ENCODE results near the gene SSTR3. TPM values are rescaled to one million over a fixed set of nuclear protein-coding genes. Genes with fewer than 3 reads are reported as not detected.
A peak's percentile ranks its signal among the peaks of the same experiment; 100 is the strongest.

SSTR3 gene
- total and polyA plus RNA-seq, 8 donors: 0.32 to 8.7 (median 1.3) TPM

DNA sequence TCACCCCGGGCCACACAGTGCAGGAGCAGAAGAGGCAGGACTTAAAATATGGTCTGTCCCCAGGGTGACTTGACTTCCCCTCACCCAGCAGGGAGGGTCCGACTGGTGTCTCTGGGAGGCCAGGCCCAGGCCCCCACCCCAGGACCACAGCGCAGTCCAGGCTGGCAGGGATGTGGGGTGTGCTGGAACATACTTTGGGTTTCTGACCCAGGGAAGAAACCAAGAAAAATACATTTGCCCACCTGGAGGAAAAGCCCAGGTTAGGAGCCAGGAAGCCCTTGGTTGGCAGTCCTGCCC is 29.4 kb downstream of the SSTR3 start:
- no peaks in the 10 kb centered on the region for H3K36me3 ChIP-seq
- no peak overlapping the region for H3K27ac ChIP-seq
- WGBS, 2 donors: 79 to 90% methylated on average over 3 of the region's 3 CpGs
- H3K4me1 ChIP-seq: peaks cover 0 to 11% (median 0%) of the 10 kb centered on the region in 3 donors
- no peak for ATAC-seq
- H3K27me3 ChIP-seq: no peaks in the 10 kb centered on the region
- FAIRE-seq: no peak
- intact Hi-C loops (cut with DNase I): no loop called here
- no peak overlapping the region for H3K4me3 ChIP-seq
- no peaks in the 10 kb centered on the region for H3K9me3 ChIP-seq
- TF ChIP-seq, protein P1, sequence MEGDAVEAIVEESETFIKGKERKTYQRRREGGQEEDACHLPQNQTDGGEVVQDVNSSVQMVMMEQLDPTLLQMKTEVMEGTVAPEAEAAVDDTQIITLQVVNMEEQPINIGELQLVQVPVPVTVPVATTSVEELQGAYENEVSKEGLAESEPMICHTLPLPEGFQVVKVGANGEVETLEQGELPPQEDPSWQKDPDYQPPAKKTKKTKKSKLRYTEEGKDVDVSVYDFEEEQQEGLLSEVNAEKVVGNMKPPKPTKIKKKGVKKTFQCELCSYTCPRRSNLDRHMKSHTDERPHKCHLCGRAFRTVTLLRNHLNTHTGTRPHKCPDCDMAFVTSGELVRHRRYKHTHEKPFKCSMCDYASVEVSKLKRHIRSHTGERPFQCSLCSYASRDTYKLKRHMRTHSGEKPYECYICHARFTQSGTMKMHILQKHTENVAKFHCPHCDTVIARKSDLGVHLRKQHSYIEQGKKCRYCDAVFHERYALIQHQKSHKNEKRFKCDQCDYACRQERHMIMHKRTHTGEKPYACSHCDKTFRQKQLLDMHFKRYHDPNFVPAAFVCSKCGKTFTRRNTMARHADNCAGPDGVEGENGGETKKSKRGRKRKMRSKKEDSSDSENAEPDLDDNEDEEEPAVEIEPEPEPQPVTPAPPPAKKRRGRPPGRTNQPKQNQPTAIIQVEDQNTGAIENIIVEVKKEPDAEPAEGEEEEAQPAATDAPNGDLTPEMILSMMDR (IDR thresholded peaks at IDR 0.05): no peak
- peak in 2 of 6 donors; percentile 25 to 30 for DNase-seq

DNA sequence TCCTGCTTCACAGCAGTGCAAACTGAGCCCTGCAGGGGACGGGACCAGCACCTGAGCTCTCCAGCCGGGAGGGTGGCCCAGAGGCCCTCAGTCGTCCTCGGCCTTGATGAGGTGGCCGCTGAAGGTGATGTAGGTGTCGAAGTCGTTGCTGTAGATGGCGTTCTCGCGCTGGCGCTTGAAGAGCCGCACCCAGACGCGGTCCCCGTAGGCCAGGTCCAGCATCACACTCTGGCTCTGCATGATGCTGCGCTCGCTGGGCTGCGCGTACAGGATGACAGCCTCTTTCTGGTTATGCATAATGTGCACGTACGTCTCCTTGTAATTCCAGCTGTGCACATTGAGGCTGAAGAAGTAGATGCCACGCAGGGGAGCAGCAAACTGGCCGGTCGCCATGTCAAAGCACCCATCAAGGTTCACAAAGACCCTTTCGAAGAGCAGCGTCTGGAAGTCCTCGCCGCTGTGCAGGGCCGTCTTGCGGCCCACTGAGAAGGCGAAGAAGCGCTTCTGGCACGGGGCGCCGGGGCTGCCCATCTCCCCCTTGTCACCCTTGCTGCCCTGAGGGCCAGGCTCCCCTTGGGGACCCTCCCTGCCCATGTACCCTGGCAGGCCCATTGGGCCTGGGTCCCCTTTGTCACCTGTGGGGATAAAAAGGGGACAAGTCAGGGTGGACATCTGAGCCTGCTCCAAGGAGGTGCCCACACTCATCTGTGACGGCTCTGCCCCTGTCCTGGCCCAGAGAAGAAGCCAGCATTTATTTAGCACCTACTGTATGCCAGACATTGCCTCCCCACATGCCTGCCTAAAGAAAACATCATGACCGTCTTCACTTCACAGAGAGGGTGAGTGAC is 30.0 kb downstream of the SSTR3 start:
- Histone ChIP-seq H3K4me1 (peaks cover 0 to 9% (median 0%) of the 10 kb centered on the region in 3 donors), H3K27ac (no peak overlapping the region), H3K27me3 (no peaks in the 10 kb centered on the region), H3K4me3 (no peak overlapping the region), H3K36me3 (no peaks in the 10 kb centered on the region), H3K9me3 (no peaks in the 10 kb centered on the region)
- DNase-seq (peak in 2 of 6 donors; percentile 35 to 46), ATAC-seq (no peak), FAIRE-seq (no peak)
- intact Hi-C loops (cut with DNase I): no loop called here
- WGBS, 2 donors: 77 to 89% methylated on average over 37 of the region's 37 CpGs
- TF ChIP-seq, protein P1 (IDR thresholded peaks at IDR 0.05): no peak

DNA sequence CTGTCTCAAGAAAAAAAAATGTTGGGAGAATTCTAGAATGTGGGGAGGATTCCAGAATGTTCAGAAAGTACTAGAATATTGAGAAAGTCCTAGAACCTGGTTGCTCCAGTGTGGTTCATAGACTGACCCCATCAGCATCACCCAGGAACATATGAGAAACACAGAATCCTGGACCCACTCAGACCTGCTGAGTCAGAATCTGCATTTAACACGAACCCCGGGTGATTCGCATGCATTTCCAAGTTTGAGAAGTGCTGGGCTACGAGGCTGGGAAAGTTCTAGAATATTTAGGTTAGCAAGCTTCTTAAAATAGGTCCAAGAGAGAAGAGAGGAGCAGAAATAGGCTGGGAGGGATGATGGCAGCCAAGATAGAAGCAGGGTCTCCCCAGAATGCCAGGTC is 30.6 kb downstream of the SSTR3 start:
- TF ChIP-seq, protein P1 (IDR thresholded peaks at IDR 0.05): no peak
- WGBS, 2 donors: 76 to 80% methylated on average over 4 of the region's 4 CpGs
- Histone ChIP-seq H3K9me3 (no peaks in the 10 kb centered on the region), H3K4me1 (peaks cover 0 to 8% (median 0%) of the 10 kb centered on the region in 3 donors), H3K4me3 (no peak overlapping the region), H3K27me3 (no peaks in the 10 kb centered on the region), H3K27ac (no peak overlapping the region), H3K36me3 (no peaks in the 10 kb centered on the region)
- FAIRE-seq (no peak), ATAC-seq (no peak), DNase-seq (no peak)
- intact Hi-C loops (cut with DNase I): no loop called here

DNA sequence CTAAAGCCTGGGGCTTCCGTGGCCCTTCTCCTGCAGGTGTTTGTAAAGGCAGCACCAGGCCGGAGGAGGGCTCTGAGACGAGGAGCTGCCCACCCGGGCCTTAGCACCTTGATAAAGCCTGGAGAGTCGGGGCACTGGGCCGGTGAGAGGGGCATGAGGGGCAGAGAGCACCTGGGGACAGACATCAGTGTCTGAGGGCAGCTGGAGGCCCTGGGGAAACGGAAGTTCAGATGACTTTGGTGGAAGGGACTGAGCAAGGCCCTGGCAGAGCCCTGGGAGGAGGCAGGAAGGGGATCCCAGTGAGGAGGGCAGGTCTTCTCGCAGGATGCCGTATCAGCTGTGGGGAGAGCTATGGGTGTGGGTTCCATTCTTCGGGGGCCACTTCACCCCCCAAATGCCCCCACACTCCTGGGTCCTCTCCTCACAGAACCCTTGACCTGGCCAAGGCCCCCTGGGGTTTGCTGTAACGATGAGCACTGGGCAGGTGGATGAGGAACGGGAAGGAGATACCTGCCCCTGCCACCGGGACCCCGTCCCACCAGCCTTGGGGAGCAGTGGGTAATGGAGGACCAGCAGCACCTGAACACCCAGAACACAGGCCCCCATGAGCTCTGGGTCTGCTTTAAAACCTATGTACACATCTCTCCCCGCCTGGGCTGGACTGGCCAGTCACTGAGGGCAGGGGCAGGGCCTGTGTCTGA is 31.6 kb downstream of the SSTR3 start:
- 79 to 83% methylated on average over 15 of the region's 15 CpGs for WGBS, 2 donors

More for the DNA sequence above, 31.6 kb downstream of the SSTR3 start:
- Histone ChIP-seq H3K9me3 (no peaks in the 10 kb centered on the region), H3K27ac (no peak overlapping the region), H3K27me3 (no peaks in the 10 kb centered on the region), H3K36me3 (no peaks in the 10 kb centered on the region), H3K4me1 (peaks cover 0 to 8% (median 0%) of the 10 kb centered on the region in 3 donors), H3K4me3 (no peak overlapping the region)
- no peak for ATAC-seq
- intact Hi-C loops (cut with DNase I): no loop called here
- peak in 2 of 6 donors; percentile 50 to 58 for DNase-seq
- TF ChIP-seq, protein P1 (IDR thresholded peaks at IDR 0.05): no peak
- FAIRE-seq: no peak
